ENCODE data around the gene RPL34.

- TF ChIP-seq CTCF (IDR thresholded peaks at IDR 0.05; ENCODE audit: poor library complexity) (no peak), EZH2 (IDR thresholded peaks at IDR 0.05; ENCODE audit: borderline replicate concordance) (no peak)
Observed at GRCh38 chr4:108626056-108626455, 5.7 kb downstream of the RPL34 start.
